GM21423 (cell line): Measurements from ENCODE around the gene SLC19A1.
A peak's percentile ranks its signal among the peaks of the same experiment; 100 is the strongest.

Source experiments
- ATAC-seq: cut with Tn5 transposase; IDR thresholded peaks from one replicate; pipeline ENCODE4 v1.9.1; 2021; ENCODE audit warnings: mild to moderate bottlenecking, moderate library complexity; ENCODE audit not compliant: unreplicated experiment

Gene SLC19A1

GRCh38 chr21:45542242-45542666 lies at the start of gene SLC19A1:
TSS of gene SLC19A1 (minus strand) at chr21:45542440. CDS start at chr21:45537959, 4,481 bp downstream.
- ATAC-seq: peak; percentile 50

DNA sequence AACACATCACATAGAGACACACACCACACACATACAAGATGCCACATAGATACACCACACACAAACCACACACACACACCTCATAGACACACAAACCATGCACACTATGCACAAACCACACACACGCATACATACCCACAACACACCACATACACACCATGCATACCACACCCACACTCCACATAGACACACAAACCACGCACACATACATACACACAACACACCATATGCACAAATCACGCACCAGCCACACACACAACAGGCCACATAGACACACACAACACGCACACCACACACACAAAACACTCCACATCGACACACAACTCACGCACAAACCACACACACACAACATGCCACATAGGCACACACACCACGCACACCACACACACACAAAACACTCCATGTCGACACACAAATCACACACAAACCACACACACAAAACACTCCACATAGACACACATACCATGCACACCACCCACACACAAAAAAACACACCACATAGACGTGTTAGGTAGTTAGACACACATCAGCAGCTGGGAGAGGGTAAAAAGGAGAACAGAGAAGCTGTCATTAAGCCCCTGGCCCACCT lies 49.5 kb upstream of the SLC19A1 start:
- ATAC-seq: no peak

GRCh38 chr21:45590726-45591618 lies 48.7 kb upstream of the SLC19A1 start:
- peak; percentile 25 for ATAC-seq

DNA sequence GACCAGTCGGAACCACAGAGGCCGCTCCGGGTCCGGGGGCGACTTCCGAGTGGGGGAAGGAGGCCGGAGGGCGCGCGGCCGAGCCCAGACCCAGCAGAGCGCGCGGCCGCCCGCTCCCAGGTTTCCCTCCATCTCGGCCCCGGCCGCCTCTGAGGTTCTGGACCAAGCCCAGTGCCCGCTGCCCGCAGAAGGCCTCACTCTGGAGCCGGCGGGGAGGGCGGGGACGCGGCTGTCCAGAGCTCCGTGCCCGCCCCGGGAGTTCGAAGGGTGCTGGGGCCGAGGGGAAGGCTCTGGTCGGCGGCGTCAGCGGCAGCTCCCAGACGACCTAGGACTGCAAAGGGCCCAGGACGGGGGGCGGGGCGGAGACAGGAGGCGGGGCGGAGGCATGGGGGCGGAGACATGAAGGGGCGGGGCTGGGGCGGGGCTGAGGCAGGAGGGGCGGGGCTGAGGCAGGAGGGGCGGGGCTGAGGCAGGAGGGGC lies 48.0 kb upstream of the SLC19A1 start:
- ATAC-seq: peak; percentile 35

- ATAC-seq: no peak
These were observed 47.5 kb upstream of the SLC19A1 start for GRCh38 chr21:45589686-45590245.

- no peak for ATAC-seq
These were observed 46.7 kb upstream of the SLC19A1 start for GRCh38 chr21:45588871-45589491.

DNA sequence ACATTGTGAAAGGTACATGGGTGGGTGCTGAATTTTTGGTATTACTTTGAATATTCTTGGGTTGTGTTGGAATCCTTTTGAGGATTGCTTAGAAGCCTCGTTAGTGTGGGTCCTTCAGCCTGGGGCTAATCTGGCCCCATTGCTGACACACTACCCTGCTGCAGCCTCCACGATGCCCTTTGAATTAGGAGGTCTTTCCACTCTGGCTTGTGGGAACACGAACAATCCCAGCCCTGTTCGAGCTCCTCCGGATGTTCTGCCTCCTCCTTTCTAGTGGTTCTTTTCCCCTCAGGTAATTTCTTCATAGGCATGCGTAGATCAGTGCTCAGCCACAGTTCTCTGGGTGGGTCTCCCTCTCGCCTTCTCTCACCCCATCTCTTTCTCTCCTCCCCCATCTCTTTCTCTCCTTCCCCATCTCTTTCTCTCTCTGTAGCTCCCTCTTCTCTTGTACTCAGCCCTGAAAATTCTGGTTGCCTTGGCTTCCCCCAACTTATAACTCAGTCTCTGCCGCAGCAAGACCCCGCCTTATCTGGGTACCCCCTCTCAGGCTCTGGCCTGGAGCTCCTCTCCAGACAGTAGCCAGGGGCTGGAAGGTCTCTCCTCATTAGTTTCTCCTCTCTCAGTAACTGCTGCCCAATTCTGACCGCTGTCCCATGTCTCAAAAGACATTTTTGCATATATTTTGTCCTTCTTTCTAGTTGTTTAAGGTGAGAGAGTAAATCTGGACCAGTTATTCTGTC lies 46.0 kb upstream of the SLC19A1 start:
- ATAC-seq: no peak

GRCh38 chr21:45586289-45586858 lies 44.1 kb upstream of the SLC19A1 start:
- ATAC-seq: no peak

- no peak for ATAC-seq
These were observed 42.5 kb upstream of the SLC19A1 start for GRCh38 chr21:45584786-45585185.

GRCh38 chr21:45583831-45584509 lies 41.7 kb upstream of the SLC19A1 start:
- no peak for ATAC-seq

DNA sequence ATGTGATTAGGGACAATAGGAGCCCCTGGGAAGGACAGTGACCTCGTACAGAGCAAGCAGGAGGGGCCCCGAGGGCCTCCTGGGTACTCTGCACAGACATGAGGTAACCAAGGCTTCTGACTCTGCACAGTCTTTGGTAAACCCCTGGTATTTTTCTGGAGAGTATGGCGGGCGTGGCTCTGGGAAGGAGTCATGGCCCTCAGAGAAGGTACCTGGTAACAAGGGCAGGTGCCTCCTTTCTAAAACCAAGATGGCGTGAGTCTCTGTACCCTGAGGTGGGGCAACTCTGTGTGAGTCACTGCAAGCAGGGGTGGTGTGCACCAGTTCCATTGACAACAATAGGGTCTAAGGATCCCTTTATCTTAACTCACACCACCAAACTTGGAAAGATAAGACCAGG lies 39.9 kb upstream of the SLC19A1 start:
- ATAC-seq: no peak

DNA sequence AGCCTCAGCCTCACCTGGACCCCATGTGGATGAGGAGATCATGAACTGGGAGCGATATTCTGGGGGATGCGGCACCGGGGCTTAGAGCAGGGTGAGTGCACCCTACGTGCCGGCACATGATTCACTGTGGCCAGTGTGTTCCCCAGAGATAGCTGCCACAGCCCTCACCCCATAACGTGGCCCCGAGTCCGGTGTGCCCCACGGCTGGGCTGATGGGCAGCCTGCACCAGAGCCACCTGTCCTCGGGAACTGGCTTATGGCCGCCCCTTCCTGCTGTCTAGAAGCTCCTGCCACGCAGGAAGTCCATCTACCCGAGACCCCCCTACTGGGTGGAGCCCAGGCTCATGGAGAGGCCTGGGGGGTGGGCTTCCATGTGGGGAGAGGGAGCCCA lies 39.1 kb upstream of the SLC19A1 start:
- no peak for ATAC-seq

- no peak for ATAC-seq
These were observed 38.5 kb upstream of the SLC19A1 start for GRCh38 chr21:45580576-45581321.

DNA sequence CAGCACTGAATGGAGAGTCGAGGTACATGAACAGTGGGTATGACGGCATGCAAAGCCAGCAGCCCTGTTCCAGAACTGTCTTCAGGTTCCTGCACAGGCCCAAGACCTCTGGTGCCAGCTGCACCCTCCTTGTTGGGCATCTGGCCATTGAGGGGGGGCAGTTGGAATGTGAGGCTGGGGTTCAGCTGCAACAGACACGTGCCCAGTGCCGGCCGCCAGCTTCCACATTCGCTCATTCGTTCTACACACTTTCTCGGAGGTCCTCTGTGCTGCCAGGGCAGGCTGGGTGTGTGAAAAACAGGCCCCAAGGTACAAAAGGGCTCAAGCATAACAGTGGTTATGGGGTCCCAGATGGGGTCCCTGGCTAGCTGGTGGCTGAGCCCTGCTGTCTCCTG lies 37.9 kb upstream of the SLC19A1 start:
- no peak for ATAC-seq

DNA sequence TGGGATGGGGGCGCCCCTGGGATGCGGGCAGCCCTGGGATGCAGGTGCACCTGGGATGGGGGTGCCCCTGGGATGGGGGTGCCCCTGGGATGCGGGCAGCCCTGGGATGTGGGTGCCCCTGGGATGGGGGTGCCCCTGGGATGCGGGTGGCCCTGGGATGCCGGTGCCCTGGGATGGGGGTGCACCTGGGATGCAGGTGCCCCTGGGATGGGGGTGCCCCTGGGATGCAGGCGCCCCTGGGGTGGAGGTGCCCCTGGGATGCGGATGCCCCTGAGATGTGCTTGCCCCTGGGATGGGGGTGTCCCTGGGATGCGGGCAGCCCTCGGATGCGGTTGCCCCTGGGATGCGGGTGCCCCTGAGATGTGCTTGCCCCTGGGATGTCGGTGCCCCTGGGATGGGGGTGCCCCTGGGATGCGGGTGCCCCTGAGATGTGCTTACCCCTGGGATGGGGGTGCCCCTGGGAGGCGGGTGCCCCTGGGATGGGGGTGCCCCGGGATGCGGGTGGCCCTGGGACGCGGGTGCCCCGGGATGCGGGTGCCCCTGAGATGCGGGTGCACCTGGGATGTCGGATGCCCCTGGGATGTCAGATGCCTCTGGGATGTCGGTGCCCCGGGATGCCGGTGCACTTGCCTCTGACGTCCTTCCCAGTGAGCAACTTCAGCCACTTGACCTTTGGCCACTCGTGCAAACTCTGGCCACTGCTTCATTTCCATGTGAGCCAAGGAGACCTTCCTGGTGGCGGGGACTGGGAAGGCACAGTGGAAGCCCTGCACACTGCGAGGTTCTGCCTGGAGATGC lies 37.3 kb upstream of the SLC19A1 start:
- no peak for ATAC-seq

DNA sequence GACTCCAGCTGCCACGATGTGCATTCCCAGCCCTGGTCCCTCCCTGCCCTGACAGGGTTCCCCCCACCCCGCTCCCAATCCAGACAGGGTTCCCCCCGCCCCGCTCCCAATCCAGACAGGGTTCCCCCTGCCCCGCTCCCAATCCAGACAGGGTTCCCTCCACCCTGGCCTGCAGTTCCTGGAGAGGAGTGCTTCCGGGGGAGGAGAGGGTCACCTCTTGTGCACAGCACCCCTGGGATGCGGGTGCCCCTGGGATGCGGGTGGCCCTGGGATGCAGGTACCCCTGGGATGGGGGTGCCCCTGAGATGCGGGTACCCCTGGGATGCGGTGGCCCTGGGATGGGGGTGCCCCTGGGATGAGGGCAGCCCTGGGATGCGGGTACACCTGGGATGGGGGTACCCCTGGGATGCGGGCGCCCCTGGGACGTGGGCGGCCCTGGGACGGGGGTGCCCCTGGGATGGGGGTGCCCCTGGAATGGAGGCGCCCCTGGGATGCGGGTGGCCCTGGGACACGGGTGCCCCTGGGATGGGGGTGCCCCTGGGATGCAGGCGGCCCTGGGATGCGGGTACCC lies 36.7 kb upstream of the SLC19A1 start:
- ATAC-seq: no peak

DNA sequence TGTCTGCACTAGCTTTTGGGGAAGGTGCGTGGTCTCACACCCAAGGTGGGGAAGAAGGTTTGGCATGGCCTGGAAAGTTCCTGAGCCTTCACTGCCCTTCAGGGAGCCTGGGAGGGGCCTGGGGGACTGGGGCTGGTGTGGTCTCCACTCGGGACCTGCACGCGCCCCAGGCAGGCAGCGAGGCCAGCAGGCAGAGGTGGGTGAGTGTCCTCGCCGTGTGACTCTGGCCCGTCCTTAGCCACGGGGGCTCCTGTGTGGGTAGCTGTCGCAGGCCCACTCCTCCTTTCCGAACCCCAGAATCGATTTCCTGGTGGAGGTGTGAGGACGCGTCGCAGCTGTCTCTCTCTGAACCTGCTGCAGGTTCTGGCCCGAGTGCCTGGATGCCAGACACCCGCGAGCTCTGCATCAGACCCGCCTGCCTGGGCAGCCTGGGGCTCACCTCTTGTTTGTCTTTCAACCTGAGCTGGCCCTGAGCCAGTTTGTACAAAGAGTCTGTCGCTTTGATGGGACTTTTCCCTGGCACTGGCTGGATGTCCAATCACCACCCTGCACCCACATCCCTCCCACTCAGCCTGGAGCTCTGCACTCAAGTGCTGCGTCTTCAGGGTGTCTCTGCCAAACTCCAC lies 36.0 kb upstream of the SLC19A1 start:
- ATAC-seq: no peak

DNA sequence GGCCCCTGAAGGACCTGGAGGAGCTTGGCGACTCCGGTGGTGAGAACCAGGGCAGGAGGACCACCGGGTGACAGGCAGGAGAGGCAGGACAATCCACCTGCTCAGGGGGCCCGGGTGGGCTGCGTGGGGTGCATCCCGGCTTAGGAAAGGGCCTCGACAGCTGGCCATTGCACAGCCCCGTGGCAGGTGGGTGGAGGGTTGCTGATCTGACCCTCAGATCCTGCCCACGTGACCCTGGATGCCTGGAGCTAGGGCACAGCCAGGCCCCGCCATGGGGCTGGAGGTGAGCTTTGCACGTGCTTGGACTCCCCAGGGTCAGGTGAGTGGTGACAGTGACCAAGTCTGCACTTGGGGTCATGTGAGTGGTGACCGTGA lies 35.5 kb upstream of the SLC19A1 start:
- ATAC-seq: no peak
